NCI-H2107 (cell line): ENCODE data around the gene CISD1.
A peak's percentile ranks its signal among the peaks of the same experiment; 100 is the strongest.
"Not testable (repeated sequence)": the region's sequence is repeated elsewhere in the genome, so short reads cannot be mapped to it uniquely, and the experiment has no call there.

ENCODE experiments used
- DNase-seq: peaks from one replicate; lab custom pipeline; 2025; lab: John Stamatoyannopoulos, UW

Gene CISD1

DNA sequence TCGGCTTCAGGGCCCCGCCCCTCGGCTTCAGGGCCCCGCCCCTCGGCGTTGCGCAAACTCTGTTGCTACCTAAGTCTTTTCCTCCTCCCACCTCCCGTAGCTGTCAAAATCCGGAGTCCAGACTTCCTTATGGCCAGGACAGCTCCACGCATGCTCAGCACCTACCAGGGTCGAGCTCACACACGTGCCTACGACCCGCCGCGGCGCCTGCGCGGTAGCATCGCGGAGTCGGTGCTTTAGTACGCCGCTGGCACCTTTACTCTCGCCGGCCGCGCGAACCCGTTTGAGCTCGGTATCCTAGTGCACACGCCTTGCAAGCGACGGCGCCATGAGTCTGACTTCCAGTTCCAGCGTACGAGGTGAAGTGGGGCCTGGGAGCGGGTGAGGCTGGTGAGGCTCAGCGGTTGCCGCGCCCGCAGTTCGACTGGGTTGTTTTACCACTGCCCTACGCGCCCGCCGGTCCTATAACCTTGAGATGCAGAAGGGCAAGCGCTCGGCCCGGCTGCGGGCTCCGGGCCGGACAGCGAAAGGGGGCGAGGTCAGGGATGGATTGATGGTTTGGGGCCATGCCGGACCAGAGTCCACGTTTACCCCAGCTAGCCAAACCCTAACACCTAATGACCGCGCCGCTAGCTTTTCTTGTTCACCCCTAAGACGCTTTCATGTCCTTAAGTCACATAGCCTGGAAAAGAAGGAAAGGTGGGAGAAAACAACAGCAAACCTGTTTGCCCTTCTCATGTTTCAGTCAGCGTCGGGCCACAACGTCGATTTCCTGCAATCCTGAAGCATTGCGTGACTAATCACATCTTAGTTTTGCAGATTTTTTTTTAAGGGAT lies at the start of gene CISD1:
CISD1 (plus strand) TSS at position 217 of the 836 bp plus-strand sequence; CDS start at position 329, 112 bp downstream.
- DNase-seq: peak; percentile 91

GRCh38 chr10:58219875-58220274 lies 49.1 kb upstream of the CISD1 start:
- no peak for DNase-seq

GRCh38 chr10:58220769-58221451 lies 48.1 kb upstream of the CISD1 start:
- DNase-seq: no peak

DNA sequence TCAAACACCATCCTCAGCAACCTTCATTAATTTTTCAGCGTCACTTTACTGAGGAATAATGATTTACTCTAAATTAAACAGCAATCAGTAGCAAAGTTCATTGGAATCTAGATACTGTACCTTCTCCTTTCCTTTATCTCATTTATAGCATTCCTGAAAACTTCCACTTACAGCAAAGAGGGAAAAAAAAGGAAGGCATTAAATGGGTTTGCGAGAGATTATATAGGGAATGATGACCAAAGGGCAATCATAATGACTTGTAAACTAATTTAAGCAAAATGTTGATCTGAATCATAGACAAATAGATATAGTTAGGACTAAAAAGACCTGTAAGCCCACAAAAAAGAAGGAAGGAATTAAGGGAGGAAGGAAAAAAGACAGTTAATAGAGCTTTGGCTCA lies 43.3 kb upstream of the CISD1 start:
- no peak for DNase-seq

DNA sequence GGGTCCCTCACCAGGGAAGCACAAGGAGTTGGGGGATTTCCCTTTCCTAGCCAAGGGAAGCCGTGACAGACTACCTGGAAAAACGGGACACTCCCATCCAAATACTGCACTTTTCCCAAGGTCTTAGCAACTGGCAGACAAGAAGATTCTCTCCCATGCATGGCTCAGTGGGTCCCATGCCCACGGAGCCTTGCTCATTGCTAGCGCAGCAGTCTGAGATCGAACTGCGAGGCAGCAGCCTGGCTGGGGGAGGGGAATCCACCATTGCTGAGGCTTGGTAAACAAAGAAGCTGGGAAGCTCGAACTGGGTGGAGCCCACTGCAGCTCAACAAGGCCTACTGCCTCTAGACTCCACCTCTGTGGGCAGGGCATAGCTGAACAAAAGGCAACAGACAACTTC lies 39.1 kb upstream of the CISD1 start:
- not testable (repeated sequence) for DNase-seq

DNA sequence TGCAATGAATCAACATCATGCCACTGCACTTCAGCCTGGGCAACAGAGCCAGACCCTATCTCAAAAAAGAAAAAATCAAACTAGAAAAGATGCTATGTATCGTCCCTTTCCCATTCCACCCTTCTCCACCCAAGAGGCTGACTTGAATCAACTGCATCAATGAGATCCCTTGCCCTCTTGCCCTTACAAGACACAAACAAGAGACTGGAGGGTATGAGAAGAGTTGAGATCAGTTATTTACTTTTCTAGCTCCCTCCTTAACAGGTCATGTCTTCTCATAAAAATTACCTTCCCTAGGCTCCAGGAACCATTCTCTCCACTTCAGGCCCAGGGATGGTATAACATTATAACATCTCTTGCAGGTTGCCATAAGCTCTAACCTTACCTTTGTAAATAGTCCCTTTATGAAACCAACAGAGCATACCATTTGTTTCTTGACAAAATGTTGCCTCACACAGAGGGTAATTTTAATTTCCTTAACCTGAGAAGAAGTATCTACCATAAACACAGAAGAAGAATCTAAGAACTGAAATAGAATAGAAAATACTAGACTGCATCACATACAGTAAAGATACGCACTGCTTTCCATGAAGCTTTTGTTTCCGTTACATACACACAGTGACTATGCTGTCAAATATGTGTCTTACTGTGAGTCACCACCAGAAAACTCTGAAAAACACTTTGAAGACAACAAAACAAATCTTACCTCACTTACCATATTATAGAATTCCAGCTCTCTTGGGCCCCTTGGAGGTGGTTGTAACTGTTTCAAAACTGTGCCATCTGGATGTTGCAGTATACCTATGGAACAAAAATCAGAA lies 31.7 kb upstream of the CISD1 start:
- DNase-seq: no peak

GRCh38 chr10:58239561-58240169 lies 29.3 kb upstream of the CISD1 start:
- DNase-seq: no peak

- no peak for DNase-seq
Observed at GRCh38 chr10:58240531-58240930, 28.4 kb upstream of the CISD1 start.

- DNase-seq: no peak
Observed at GRCh38 chr10:58241346-58241745, 27.6 kb upstream of the CISD1 start.

GRCh38 chr10:58243269-58243668 lies 25.7 kb upstream of the CISD1 start:
- DNase-seq: no peak

- DNase-seq: not testable (repeated sequence)
Observed at GRCh38 chr10:58243801-58244200, 25.2 kb upstream of the CISD1 start.

- not testable (repeated sequence) for DNase-seq
Observed at GRCh38 chr10:58244242-58244641, 24.7 kb upstream of the CISD1 start.

DNA sequence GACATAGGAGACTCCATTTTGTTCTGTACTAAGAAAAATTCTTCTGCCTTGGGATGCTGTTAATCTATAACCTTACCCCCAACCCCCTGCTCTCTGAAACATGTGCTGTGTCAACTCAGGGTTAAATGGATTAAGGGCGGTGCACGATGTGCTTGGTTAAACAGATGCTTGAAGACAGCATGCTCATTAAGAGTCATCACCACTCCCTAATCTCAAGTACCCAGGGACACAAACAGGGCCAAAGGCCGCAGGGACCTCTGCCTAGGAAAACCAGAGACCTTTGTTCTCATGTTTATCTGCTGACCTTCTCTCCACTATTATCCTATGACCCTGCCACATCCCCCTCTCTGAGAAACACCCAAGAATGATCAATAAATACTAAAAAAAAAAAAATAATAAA lies 24.3 kb upstream of the CISD1 start:
- not testable (repeated sequence) for DNase-seq

DNA sequence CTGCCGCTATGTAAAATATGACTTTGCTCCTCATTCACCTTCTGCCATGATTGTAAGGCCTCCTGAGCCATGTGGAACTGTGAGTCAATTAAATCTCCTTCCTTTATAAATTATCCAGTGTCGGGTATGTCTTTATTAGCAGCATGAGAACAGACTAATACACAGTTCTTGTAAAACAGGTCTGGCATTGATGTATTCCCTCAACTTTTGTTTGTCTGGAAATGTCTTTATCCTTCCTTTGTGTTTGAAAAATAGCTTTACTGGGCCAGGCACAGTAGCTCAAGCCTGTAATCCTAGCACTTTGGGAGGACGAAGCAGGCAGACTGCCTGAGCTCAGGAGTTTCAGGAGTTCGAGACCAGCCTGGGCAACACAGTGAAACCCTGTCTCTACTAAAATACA lies 15.8 kb upstream of the CISD1 start:
- DNase-seq: no peak

GRCh38 chr10:58254644-58255043 lies 14.3 kb upstream of the CISD1 start:
- no peak for DNase-seq

DNA sequence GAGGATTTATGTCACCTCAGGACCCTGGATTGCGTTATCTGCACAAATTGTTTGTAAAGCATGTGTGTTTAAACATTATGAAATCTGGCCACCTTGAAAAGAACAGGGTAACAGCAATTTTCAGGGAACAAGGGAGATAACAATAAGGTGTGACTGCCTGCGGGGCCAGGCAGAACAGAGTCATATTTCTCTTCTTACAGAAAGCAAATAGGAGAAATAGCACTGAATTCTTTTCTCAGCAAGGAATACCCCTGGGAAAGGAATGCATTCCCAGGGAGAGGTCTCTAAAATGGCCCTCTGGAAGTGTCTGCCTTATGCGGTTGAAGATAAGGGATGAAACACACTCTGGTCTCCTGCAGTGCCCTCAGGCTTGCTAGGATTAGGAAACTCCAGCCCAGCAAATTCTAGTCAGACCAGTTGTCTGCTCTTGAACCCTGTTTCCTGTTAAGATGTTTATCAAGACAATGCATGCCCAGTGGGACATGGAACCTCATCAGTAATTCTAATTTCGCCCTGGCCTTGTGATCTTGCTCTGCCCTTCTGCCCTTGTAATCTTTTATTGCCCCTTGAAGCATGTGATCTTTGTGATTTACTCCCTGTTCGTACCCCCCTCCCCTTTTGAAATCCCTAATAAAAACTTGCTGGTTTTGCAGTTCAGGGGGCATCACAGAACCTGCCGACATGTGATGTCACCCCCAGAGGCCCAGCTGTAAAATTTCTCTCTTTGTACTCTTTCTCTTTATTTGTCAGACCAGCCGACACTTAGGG lies 12.8 kb upstream of the CISD1 start:
- DNase-seq: not testable (repeated sequence)

DNA sequence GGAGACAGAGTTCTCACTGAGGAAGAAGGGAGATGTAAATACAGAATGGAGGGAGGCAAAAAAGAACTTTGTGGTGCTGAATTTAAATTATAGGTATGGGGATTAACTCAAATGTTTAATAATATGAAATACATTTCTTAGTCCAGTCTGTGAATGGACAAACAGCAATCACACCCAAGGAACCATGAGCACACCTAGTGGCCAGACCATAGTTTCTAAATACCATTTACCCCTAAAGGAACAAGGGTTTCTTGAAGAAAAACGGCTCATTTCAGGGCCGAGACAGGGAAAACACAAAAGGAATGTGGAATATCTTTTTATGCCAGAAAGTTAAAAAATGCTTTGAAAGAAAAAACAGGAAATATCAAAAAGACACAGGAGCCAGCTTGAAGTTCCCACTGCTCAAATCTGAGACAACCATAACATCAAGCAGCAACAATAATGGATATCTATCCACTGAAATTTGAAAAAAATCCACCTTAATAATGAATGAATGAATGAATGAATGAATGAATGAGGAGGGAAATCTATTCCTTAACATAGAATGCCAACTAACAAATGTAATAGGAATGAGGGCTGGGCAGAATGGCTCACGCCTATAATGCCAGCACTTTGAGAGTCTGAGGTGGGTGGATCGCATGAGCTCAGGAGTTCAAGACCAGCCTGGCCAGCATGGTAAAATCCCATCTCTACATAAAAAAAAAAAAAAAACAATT lies 9.8 kb upstream of the CISD1 start:
- DNase-seq: no peak

DNA sequence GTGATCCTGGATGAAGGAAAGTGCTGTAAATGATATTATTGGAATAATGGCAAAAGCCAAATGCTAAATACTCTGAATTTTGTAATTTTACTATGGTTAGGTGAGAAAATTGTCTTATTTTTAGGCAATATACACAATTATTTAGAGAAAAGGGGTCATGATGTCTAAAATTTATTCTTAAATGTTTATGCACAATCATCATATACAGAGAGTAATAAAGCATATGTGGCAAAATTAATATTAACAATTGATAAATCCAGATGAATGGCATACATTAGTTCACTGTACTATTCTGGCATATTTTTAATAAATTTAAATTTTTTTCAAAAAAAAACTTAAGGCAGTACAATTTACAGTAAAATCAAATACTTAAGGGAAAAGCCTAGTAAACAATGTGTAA lies 8.6 kb upstream of the CISD1 start:
- no peak for DNase-seq

DNA sequence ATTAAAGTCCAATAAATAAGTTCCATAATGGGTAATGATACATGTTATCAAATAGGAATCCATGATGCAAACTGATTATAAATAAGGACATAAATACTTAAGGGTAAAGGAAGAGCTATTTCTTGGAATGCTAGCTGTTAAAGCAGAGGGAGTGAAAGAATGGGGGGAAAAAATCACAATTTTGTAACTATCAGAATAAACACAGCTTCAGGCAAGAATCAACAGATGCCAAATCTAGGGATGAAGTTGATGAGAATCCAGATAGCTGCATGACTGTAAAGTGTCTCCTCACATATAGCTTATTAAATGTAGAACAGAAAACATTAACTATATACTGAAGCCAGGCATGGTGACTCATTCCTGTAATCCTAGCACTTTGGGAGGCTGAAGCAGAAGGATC lies 6.2 kb upstream of the CISD1 start:
- DNase-seq: no peak

GRCh38 chr10:58264780-58265179 lies 4.2 kb upstream of the CISD1 start:
- no peak for DNase-seq

- DNase-seq: no peak
Observed at GRCh38 chr10:58265249-58265648, 3.7 kb upstream of the CISD1 start.
